Activated T-cell treated with anti-CD3 and anti-CD28 coated beads for 24 hours (primary cell): ENCODE results near the gene GAGE13.
"Not testable (repeated sequence)": the region's sequence is repeated elsewhere in the genome, so short reads cannot be mapped to it uniquely, and the experiment has no call there.

Experiments used
- DNase-seq: peaks from one replicate; pipeline ENCODE4 v3.0.0-alpha.2; 2020; ENCODE audit warnings: low read depth

Gene GAGE13, protein sequence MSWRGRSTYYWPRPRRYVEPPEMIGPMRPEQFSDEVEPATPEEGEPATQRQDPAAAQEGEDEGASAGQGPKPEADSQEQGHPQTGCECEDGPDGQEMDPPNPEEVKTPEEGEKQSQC

DNA sequence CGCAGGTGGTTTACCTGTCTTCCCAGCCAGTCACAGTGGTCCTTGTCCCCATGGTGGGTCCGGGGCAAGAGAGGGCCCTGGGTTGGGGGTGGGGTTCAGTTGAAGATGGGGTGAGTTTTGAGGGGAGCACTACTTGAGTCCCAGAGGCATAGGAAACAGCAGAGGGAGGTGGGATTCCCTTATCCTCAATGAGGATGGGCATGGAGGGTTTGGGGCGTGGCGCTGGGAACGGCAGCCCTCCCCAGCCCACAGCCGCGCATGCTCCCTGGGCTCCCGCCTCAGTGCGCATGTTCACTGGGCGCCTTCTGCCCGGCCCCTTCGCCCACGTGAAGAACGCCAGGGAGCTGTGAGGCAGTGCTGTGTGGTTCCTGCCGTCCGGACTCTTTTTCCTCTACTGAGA, at the start of gene GAGE13:
Gene GAGE13, plus strand, starts transcription at position 301 of the 400 bp plus-strand sequence. CDS start 1,156 bp downstream, outside the sequence.
- DNase-seq = not testable (repeated sequence)

DNA sequence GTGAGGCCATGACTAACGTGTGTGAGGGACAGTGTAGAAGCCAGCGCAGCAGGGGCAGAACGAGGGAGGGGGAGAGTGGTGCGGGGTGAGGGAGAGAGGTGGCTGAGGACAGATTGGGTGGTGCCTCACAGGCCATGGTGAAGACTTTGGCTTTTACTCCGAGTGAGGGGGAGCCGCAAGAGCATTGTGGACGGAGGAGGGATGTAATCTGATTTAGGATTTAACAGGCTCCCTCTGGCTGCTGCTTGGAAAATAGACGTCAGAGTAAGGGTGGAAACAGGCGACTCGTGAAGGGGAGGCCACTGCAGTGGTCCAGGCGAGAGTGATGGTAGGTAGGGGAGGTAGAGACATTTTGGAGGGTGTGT, 48.8 kb upstream of the GAGE13 start:
- DNase-seq = no peak

DNA sequence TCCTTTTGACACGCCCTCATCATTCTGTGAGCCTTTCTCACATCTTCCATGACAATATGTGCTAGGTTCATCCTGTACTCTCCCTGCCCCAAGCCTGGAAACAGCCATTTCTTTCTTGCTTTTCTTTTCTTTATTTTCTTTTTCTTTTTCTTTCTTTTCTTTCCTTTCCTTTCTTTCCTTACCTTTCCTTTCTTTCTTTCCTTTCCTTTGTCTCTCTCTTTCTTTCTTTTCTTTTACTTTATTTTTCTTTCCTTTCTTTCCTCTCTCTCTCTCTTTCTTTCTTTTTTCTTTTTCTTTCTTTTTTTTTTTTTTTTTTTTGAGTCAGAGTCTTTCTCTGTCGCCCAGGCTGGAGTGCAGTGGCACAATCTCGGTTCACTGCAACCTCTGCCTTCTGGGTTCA, 47.2 kb upstream of the GAGE13 start:
- DNase-seq = no peak

DNA sequence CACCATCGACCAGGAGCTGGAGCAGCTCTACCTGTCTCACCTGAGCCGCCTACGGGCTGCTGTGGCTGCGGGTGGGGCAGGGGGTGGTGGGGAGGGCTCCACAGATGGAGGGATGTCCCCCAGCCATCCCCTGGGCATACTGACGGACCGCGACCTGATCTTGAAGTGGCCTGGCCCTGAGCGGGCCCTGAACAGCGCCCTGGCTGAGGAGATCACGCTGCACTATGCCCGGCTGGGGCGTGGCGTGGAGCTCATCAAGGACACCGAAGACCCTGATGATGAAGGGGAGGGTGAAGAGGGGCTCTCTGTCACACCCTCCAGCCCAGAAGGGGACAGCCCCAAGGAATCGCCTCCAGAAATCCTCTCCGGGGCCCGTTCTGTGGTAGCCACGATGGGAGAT, 45.2 kb upstream of the GAGE13 start:
- no peak for DNase-seq

DNA sequence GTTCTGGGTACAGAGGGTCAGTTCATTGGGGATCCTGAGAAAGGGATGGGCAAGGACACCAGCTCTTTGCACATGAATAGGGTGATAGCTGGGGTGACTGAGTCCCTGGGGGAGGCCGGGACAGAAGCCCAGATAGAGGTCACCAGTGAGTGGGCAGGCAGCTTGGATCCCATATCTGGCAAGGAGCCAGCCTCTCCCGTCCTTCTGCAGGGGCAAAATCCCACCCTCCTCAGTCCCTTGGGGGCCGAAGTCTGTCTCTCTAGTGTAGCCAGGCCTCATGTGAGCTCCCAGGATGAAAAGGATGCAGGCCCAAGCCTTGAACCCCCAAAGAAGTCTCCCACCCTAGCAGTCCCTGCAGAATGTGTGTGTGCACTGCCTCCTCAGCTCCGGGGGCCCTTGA, 44.8 kb upstream of the GAGE13 start:
- DNase-seq = no peak

DNA sequence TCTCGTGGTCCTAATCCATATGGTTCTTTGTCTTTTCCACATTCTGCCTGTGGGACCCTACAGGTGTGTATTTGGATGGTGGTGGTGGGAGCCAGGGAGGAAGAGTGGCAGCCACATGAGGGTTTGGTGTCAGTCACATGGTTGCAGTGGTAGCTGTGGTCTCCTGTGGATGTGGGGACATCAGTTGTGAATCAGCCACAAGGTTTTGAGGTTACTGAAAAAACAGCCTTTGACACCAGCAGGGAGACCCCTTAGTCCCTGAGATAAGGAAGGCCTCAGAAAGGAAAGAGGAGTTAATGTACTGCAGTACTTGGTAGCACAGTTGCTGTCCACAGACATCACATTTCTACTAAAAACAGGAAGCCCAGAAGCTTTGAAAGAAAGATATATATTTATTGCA, 43.7 kb upstream of the GAGE13 start:
- no peak for DNase-seq

DNA sequence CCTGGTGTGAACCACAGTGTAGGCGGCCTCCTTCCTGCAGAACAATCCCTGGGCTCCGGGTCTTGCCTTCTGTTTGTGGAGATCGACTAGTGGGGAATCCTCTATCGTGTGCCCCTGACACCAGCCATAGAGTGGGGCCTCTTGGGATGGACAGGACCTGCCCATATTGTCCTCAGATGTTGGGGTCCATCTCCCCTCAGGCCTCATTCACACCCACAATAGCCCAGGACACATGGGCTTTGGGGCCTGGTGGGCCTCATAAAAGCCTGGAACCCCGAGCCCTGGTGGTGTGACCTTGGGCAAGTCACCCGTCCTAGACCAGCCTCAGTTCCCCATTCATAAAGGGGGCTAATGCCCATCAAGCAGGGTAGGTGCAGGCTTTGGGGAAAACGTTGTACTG, 41.2 kb upstream of the GAGE13 start:
- no peak for DNase-seq

DNA sequence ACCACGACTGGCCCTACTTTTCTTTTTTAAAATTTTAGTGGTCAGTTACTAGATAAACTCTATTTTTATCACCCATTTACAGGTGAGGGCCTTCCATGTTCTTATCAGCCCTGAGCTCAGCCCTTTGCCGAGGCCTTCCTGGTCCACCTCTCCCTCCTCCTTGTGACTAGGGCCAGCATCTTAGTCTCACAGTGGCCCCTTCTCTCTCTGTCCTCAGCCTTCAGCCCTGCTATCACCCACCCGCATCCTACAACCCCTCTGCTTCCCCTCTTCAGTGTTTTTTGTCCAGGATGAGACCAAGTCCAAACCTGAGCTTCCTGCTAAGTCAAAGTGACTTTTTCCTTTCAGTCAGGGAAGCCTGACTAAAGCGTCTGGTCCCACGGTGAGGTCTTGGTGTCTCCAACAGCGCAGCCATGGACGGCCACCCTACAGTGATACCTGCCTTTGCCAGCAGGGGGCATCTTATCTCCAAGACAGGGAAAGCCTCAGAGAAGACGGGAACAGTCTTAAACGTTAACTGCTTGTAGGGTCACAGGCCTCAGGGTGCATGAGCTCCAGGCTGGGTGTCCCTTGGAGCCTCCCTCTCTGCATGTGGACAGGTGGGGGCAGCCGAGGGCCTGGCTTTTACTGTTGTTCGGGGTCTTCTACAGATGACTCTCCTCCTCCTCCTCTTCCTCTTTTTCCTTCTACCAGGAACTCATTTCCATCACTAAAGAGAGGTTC, 39.6 kb upstream of the GAGE13 start:
- peak; percentile 52 for DNase-seq

DNA sequence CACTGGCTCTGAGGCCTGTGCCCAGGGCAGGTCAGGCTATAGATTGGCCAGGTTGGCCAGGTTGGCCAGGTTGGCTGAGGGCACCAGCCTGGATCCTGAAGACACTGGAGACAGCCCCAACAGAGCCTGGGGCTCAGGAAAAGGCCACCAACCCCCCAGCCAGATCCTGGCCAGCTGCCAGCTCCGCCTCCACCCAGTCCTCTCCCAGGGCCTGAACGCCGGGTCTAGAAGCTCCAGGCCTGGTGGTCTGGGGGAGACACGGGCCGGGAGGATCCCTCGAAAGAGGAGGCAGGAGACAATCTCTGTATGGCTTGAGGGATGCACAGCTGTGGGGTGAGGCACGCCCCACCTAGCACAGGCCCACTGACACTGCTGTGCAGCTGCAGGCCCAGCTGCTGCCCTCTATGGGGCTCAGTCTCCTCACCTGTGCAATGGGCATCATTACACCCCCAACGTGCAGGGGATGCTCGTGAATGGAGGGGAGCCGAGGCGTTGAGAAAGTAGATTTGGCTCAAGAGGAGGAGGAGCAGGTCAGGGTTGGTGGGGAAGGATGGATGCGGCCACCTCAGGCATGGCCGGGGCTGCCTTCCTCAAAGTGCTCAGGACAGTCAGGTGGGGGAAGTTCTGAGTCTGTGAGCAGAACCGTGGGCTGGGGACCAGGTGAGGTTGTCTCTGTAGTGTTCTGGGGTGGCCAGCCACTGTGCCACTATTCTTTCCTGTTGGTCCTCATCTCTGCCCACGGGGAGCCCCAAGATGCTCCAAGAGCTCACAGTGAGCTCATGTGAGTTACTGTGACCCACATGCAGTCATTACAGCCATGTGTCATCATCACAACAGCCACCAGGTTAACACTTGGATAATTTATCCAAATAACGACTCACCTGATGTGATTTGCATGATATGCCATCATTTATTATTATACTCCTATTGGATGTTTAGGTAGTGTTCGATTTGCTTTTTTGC, 38.7 kb upstream of the GAGE13 start:
- DNase-seq = no peak

DNA sequence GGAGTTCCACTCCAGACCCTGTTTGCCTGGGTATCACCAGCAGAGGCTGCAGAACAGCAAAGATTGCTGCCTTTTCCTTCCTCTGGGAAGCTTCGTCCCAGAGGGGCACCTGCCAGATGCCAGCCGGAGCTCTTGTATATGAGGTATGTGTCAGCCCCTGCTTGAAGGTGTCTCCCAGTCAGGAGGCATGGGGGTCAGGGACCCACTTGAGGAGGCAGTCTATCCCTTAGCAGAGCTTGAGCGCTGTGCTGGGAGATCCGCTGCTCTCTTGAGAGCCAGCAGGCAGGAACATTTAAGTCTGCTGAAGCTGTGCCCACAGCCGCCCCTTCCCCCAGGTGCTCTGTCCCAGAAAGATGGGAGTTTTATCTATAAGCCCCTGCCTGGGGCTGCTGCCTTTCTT, 32.1 kb upstream of the GAGE13 start:
- DNase-seq = not testable (repeated sequence)

DNA sequence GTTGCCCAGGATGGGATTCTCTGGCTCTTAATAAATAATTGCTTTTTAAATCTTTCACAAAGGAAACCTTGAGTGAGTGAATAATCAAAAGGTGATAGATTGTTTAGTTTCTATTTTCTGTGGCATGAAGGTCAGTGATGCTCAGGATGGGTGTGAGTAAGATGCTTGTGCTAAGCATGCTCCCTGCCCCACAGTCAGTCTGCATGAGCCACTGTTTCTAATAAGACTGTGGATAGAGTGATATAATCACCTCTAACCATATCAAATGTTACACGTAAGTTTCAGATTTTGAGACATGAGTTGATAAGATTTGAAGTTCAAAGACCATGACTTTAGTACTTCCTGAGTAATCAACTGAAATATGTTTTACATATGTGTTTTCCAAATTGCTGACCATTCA, 30.7 kb upstream of the GAGE13 start:
- no peak for DNase-seq

DNA sequence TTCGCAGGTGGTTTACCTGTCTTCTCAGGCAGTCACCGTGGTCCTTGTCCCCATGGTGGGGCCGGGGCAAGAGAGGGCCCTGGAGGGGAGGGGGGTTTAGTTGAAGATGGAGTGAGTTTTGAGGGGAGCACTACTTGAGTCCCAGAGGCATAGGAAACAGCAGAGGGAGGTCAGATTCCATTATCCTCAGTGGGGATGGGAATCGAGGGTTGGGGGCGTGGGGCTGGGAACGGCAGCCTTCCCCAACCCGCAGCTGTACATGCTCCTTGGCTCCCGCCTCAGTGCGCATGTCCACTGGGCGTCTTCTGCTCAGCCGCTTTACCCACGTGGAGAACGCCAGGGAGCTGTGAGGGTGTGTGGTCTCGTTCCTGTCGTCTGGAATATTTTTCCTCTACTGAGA, 28.0 kb upstream of the GAGE13 start, which contains the start of gene GAGE10:
Gene GAGE10, plus strand, starts transcription at position 301 of the 400 bp plus-strand sequence. CDS start 1,214 bp downstream, outside the sequence.
- no peak for DNase-seq

DNA sequence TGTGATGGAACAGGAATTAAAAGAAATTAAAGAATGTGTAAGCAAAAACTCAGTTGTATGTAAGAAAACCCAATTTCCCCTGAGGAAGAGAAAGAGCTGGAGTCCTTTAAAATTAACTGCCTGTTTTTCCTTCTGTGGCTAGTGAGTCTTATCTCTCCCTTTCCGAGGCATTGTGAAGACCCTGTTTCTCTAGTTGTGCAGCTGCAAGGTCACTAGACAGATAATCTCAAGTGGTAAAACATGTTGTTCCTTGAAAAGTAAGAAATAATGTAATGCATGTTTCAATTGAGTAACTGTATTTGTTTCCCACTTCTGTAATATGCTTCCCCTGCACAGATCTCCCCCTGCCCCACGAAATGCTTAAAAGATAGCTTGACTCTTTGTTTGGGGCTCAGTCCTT, 23.6 kb upstream of the GAGE13 start:
- not testable (repeated sequence) for DNase-seq

DNA sequence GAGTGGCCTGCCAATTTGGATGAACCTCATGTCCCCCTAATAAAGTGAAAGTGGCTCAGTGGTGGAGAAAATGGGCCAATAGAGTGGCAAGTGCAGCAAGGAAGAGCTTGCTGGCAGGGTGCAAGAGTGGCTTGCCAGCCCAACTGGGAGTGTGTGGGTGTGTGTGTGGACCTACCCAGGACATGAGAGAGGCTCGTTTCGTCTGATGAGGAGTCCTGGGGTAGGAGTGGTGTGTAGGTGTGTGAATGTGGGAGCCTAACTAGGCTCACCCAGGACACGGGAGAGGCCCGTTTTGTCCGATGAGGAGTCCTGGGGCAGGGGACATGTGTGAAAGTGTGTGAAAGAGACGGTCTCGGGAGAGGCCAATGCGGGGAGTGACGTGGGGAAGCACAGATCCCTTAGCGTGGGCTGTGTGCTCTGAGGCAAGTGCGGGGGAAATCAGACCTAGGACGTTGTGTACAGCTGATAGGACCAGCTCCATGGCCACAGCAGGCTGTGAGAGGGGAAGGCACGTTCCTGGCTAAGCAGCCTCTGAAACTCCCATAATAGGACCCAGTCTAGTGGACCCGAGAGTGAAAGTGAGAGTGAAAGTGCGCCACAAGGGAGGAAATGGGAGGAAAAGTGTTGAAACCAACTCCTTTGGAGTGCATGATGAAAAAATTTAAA, 22.6 kb upstream of the GAGE13 start:
- DNase-seq = no peak

DNA sequence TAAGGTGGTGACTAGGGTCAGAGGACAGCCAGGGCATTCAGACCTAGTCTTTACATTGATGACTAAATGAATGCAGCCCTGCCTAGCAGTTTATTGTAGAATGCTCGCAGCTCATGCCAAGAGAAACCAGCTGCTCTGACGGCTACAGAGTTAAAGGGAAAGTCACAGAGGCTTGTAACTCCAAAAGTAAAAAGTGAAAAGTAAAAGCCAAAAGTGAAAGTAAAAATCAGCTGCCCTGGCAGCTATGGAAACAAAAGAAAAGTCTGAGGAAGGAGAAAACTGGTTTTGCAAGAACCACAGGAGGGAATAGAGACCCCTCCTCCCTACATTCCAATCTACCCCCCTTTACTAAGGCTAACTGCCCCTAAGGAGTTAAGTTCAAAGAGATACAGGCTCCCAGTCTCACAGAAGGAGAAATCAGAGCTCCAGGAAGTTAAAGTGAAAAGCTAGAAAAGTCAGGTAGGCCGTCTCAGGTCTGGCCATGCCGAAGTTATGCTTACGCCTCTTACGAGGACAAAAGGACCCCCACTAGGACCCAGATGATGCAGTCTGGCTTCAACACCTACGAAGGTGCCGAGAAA, 21.9 kb upstream of the GAGE13 start:
- no peak for DNase-seq

DNA sequence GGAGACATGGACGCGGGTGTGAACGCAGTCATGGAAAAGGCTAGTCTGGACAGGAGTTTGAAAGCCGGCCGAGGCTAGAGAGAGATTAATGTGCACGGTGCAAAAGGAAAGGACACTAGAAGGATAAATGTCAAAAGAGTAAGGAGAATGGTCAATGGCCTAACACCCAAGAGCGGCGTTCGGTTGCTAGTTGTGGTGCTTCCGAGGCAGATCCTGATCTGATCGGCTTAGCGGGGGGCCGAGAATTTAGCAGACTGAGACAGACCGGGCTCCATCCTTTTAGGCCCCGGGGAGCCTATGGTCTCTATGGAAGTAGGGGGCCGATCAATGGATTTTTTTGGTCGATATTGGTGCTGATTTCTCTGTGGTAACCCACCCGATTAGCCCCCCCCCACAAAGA, 21.0 kb upstream of the GAGE13 start:
- no peak for DNase-seq

DNA sequence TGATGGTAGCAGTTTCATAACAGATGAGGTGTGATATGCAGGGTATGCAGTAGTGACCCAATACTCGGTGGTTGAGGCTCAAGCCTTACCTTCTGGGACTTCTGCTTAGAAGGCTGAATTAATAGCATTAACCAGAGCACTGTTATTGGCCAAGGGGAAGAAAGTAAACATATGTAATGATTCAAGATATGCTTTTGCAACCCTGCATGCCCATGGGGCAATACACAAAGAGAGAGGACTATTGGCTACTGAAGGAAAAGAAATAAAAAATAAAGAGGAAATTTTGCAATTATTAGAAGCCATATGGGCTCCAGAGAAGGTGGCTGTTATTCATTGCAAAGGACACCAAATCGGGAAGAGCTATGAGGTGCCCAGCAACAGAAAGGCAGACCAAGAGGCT, 19.2 kb upstream of the GAGE13 start:
- DNase-seq = no peak

DNA sequence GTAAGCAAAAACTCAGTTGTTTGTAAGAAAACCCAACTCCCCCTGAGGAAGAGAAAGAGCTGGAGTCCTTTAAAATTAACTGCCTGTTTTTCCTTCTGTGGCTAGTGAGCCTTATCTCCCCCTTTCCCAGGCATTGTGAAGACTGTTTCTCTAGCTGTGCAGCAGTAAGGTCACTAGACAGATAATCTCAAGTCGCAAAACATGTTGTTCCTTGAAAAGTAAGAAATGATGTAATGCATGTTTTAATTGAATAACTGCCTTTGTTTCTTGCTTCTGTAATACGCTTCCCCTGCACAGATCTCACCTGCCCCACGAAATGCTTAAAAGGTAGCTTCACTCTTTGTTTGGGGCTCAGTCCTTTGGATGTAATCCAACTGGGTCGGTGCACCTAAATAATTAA, 15.3 kb upstream of the GAGE13 start:
- no peak for DNase-seq

DNA sequence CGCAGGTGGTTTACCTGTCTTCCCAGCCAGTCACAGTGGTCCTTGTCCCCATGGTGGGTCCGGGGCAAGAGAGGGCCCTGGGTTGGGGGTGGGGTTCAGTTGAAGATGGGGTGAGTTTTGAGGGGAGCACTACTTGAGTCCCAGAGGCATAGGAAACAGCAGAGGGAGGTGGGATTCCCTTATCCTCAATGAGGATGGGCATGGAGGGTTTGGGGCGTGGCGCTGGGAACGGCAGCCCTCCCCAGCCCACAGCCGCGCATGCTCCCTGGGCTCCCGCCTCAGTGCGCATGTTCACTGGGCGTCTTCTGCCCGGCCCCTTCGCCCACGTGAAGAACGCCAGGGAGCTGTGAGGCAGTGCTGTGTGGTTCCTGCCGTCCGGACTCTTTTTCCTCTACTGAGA, 9.6 kb upstream of the GAGE13 start, which contains the start of gene GAGE12J:
Gene GAGE12J, plus strand, starts transcription at position 301 of the 400 bp plus-strand sequence. CDS start 1,157 bp downstream, outside the sequence.
- not testable (repeated sequence) for DNase-seq

DNA sequence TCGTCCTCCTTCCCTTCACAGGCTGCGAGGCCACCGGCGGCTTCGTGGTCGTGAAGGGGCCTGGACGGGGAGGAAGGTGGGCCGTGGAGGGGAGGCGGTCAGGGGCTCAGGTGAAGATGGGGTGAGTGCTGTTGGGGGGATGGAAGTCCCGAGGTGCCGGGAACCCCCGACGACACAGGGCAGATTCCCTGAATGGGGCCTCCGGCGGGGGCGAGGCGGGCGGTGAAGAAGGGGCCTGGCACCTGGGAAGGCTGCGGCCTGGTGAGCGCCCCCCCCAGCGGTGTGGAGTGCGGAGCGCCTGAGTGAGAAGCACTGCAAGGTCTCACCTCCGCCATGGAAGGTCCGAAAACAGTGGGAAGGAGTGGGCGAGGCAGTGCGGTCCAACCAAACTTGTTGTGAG, 9.1 kb upstream of the GAGE13 start:
- not testable (repeated sequence) for DNase-seq

DNA sequence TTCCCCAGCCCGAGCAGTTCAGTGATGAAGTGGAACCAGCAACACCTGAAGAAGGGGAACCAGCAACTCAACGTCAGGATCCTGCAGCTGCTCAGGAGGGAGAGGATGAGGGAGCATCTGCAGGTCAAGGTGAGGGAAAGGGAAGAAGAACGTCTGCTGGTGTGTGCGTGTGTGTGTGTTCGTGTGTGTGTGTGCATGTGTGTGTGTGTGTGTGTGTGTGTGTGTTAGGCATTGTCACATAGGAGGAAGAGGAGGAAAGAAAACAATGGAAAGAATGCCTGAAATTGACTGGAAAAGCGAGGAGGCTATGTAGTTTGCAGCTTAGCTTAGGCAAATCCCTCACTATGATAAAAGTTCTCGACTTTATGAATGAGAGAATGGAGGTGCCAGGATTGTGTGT, 7.6 kb upstream of the GAGE13 start:
- not testable (repeated sequence) for DNase-seq

DNA sequence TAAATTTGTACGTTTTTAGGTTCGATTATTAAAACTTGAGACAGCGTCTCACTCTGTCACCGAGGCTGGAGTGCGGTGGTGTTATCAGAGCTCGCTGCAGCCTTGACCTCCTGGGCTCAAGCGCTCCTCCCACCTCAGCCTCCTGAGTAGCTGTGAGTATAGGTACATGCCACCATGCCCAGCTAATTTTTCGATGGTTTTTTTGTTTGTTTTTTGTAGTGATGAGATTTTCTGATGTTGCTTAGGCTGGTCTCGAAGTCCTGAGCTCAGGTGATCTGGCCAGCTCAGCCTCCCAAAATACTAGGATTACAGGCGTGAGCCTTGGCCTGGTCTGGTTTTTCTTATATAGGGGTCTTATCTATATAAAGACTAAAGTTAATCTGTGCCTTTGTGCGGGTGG, 961 bp upstream of the GAGE13 start:
- DNase-seq = not testable (repeated sequence)
